ENCODE measurements around the gene UBA3. TPM values are rescaled to one million over a fixed set of nuclear protein-coding genes. Genes with fewer than 3 reads are reported as not detected.
A peak's percentile ranks its signal among the peaks of the same experiment; 100 is the strongest.

The UBA3 gene
- total and polyA plus RNA-seq, 2 donors (not counting 3 experiments of a cell fraction or from before 2014, with no cell fraction given), result 39.4 to 84.6 TPM

GRCh38 chr3:69012800-69013252, 67.3 kb downstream of the UBA3 start:
- no peaks in the 10 kb centered on the region for H3K9me3 ChIP-seq (replicated peaks; ENCODE audit: control insufficient read depth, insufficient read depth, low read length)
- intact Hi-C loops (cut with micrococcal nuclease) (loop anchor here (1.0 to 2.0 kb wide), 3 partner anchors 20 to 72 kb away; partner anchors contain the start of gene ARL6IP5), dilution Hi-C loops (cut with MboI; ENCODE audit: extremely low pct_ligation_motif_present, low sequenced_read_pairs) (no loop called here)
- FAIRE-seq (no peak), DNase-seq (ENCODE audit: low read depth, low spot score) (peak; percentile 65)
- TF ChIP-seq EZH2 (IDR thresholded peaks at IDR 0.05; ENCODE audit: borderline replicate concordance, low read depth, low read length, severe bottlenecking), result no peak
- TF ChIP-seq CTCF (IDR thresholded peaks at IDR 0.05; ENCODE audit: extremely low read depth in 1 of 2, insufficient read depth in 1 of 2, low read depth in 1 of 2, low read length in 2 of 2), result peak in 1 of 2 donors; percentile 23
- peak overlapping the region; percentile 97 for H3K27ac ChIP-seq (ENCODE audit: insufficient read depth, low read depth, low read length)
- H4K20me1 ChIP-seq (replicated peaks; ENCODE audit: control insufficient read depth, extremely low read depth, insufficient read depth, low read length), result no peaks in the 10 kb centered on the region
- H2AFZ ChIP-seq (ENCODE audit: low read depth, low read length), result peak overlapping the region; percentile 14
- H3K9me1 ChIP-seq (replicated peaks; ENCODE audit: control insufficient read depth, extremely low read depth, insufficient read depth, low read length), result no peaks in the 10 kb centered on the region
- BruUV-seq (replicated peaks), result no TSS peak
- peak overlapping the region; percentile 98 for H3K9ac ChIP-seq (replicated peaks; ENCODE audit: extremely low read depth, insufficient read depth, low read length)
- peak overlapping the region; percentile 56 to 80 (median 76) for H3K4me3 ChIP-seq (replicated peaks in 1 of 3; ENCODE audit: insufficient read depth in 1 of 3, low read depth in 1 of 3, low read length in 3 of 3)
- ChIA-PET CTCF (interaction anchor here (1.2 to 2.7 kb wide), 5 partner anchors 11 to 39 kb away, joined by 4 to 14 read pairs (median 5); partner anchors contain the start of gene TMF1), POLR2A (interaction anchor here (0.5 to 1.9 kb wide), 2 partner anchors 20 to 85 kb away, joined by 3 to 8 read pairs; no protein-coding TSS in a partner anchor)
- H3K27me3 ChIP-seq (ENCODE audit: control insufficient read depth in 2 of 2, insufficient read depth in 2 of 2, low read length in 2 of 2), result no peaks in the 10 kb centered on the region
- peaks cover 12% of the 10 kb centered on the region for H3K79me2 ChIP-seq (ENCODE audit: control insufficient read depth, insufficient read depth, low read length)
- H3K4me2 ChIP-seq (ENCODE audit: insufficient read depth, low read length), result peak overlapping the region; percentile 92
- H3K4me1 ChIP-seq (ENCODE audit: control insufficient read depth, extremely low read depth, insufficient read depth, low read length), result peaks cover 53% of the 10 kb centered on the region
- H3K36me3 ChIP-seq (ENCODE audit: control insufficient read depth in 2 of 2, extremely low read depth in 1 of 2, insufficient read depth in 2 of 2, low read length in 2 of 2), result peaks cover 2 to 4% of the 10 kb centered on the region in 2 experiments

- Histone ChIP-seq H3K4me2 (ENCODE audit: insufficient read depth, low read length) (peak overlapping the region; percentile 92), H3K9ac (replicated peaks; ENCODE audit: extremely low read depth, insufficient read depth, low read length) (peak overlapping the region; percentile 98), H3K4me3 (replicated peaks in 1 of 3; ENCODE audit: insufficient read depth in 1 of 3, low read depth in 1 of 3, low read length in 3 of 3) (peak overlapping the region; percentile 56 to 80 (median 76)), H3K9me1 (replicated peaks; ENCODE audit: control insufficient read depth, extremely low read depth, insufficient read depth, low read length) (no peaks in the 10 kb centered on the region), H2AFZ (ENCODE audit: low read depth, low read length) (peak overlapping the region; percentile 14), H4K20me1 (replicated peaks; ENCODE audit: control insufficient read depth, extremely low read depth, insufficient read depth, low read length) (no peaks in the 10 kb centered on the region), H3K79me2 (ENCODE audit: control insufficient read depth, insufficient read depth, low read length) (peaks cover 12% of the 10 kb centered on the region), H3K4me1 (ENCODE audit: control insufficient read depth, extremely low read depth, insufficient read depth, low read length) (peaks cover 52% of the 10 kb centered on the region), H3K36me3 (ENCODE audit: control insufficient read depth in 2 of 2, extremely low read depth in 1 of 2, insufficient read depth in 2 of 2, low read length in 2 of 2) (peaks cover 2 to 5% of the 10 kb centered on the region in 2 experiments), H3K9me3 (replicated peaks; ENCODE audit: control insufficient read depth, insufficient read depth, low read length) (no peaks in the 10 kb centered on the region), H3K27ac (ENCODE audit: insufficient read depth, low read depth, low read length) (peak overlapping the region; percentile 97), H3K27me3 (ENCODE audit: control insufficient read depth in 2 of 2, insufficient read depth in 2 of 2, low read length in 2 of 2) (no peaks in the 10 kb centered on the region)
- intact Hi-C loops (cut with micrococcal nuclease) (loop anchor here (2.0 kb wide), 1 partner anchor 73 kb away; the partner anchor contains the start of gene ARL6IP5), dilution Hi-C loops (cut with MboI; ENCODE audit: extremely low pct_ligation_motif_present, low sequenced_read_pairs) (no loop called here)
- no peak for TF ChIP-seq EZH2 (IDR thresholded peaks at IDR 0.05; ENCODE audit: borderline replicate concordance, low read depth, low read length, severe bottlenecking)
- TF ChIP-seq FOS (IDR thresholded peaks at IDR 0.05; ENCODE audit: borderline replicate concordance, insufficient read depth, low read length), result no peak
- TF ChIP-seq POLR2AphosphoS5 (IDR thresholded peaks at IDR 0.05; ENCODE audit: insufficient read depth, low read depth, low read length), result no peak
- TF ChIP-seq MYC (IDR thresholded peaks at IDR 0.05; ENCODE audit: low read depth, low read length), result no peak
- CTCF ChIA-PET, result interaction anchor here (1.9 to 2.7 kb wide), 2 partner anchors 10 to 19 kb away, joined by 5 to 14 read pairs; no protein-coding TSS in a partner anchor
- DNase-seq (ENCODE audit: low read depth, low spot score) (peak; percentile 80), FAIRE-seq (peak; percentile 71)
- POLR2A ChIA-PET, result interaction anchor here (0.5 to 1.9 kb wide), 2 partner anchors 20 to 85 kb away, joined by 3 to 8 read pairs; no protein-coding TSS in a partner anchor
- TSS peak; percentile 28 for BruUV-seq (replicated peaks)
Observed at GRCh38 chr3:69012100-69012799, 67.9 kb downstream of the UBA3 start.

All from endothelial cell of umbilical vein (primary cell).